ENCODE results near the gene LRWD1. TPM values are rescaled to one million over a fixed set of nuclear protein-coding genes. Genes with fewer than 3 reads are reported as not detected.

Gene LRWD1
- polyA plus RNA-seq, 2 of the 4 experiments (the other 2 are of a cell fraction) = 10.7 to 28.1 TPM

- ChIA-PET POLR2A (no interaction called here), CTCF (interaction anchor here (2.7 kb wide), 1 partner anchor 13 kb away, joined by 9 read pairs; no protein-coding TSS in a partner anchor)
- TF ChIP-seq MAFK (IDR thresholded peaks at IDR 0.05; ENCODE audit: partially characterized antibody) = no peak
- TF ChIP-seq CTCF (IDR thresholded peaks at IDR 0.05) = no peak
- no peak for TF ChIP-seq BHLHE40 (IDR thresholded peaks at IDR 0.05; ENCODE audit: low read depth, low read length)
- no peak for TF ChIP-seq NR3C1 (IDR thresholded peaks at IDR 0.05)
- TF ChIP-seq RARB (CRISPR knock-in tag; IDR thresholded peaks at IDR 0.05) = no peak
- no peak for TF ChIP-seq ZC3H11A (IDR thresholded peaks at IDR 0.05)
- TF ChIP-seq JUN (IDR thresholded peaks at IDR 0.05) = no peak
- TF ChIP-seq HDAC2 (IDR thresholded peaks at IDR 0.05) = no peak
- TF ChIP-seq ESRRA (IDR thresholded peaks at IDR 0.05; ENCODE audit: borderline replicate concordance, low read length) = no peak
- TF ChIP-seq CHD2 (IDR thresholded peaks at IDR 0.05; ENCODE audit: low read length, partially characterized antibody) = no peak
- TF ChIP-seq ELK1 (IDR thresholded peaks at IDR 0.05; ENCODE audit: low read depth, low read length) = no peak
- no peak for TF ChIP-seq MAX (IDR thresholded peaks at IDR 0.05)
- TF ChIP-seq KDM5A (IDR thresholded peaks at IDR 0.05) = no peak
- no peak for TF ChIP-seq SMC3 (IDR thresholded peaks at IDR 0.05)
- TF ChIP-seq SREBF2 (IDR thresholded peaks at IDR 0.05) = no peak
- no peak for TF ChIP-seq FOXS1 (CRISPR knock-in tag; IDR thresholded peaks at IDR 0.05)
- no peak for TF ChIP-seq BCL3 (IDR thresholded peaks at IDR 0.05)
- Histone ChIP-seq H3K4me1 (peaks cover 5% of the 10 kb centered on the region; the same call in 1 of the 3 replicates), H3K4me3 (no peak overlapping the region), H3K9me3 (no peaks in the 10 kb centered on the region), H3K4me2 (no peak overlapping the region), H3K27ac (no peak overlapping the region)
- DNase-seq (ENCODE audit: low read depth in 1 of 2, low spot score in 1 of 2) (no peak), FAIRE-seq (no peak), ATAC-seq (peak; percentile 21 to 28; a peak in 3 of 6 replicates)
- WGBS (ENCODE audit: missing lambda C conversion rate) = 85% methylated on average over 24 of the region's 25 CpGs
Measured at GRCh38 chr7:102425639-102426267, 39.0 kb upstream of the LRWD1 start.

- DNase-seq (ENCODE audit: low read depth in 1 of 2, low spot score in 1 of 2) (no peak), FAIRE-seq (no peak), ATAC-seq (no peak)
- Histone ChIP-seq H3K4me2 (no peak overlapping the region), H3K4me1 (peaks cover 7% of the 10 kb centered on the region; the same call in 1 of the 3 replicates), H3K27ac (no peak overlapping the region), H3K4me3 (no peak overlapping the region), H3K9me3 (no peaks in the 10 kb centered on the region)
- TF ChIP-seq PBX3 (IDR thresholded peaks at IDR 0.05) = no peak
- TF ChIP-seq RARB (CRISPR knock-in tag; IDR thresholded peaks at IDR 0.05) = no peak
- no peak for TF ChIP-seq RCOR1 (IDR thresholded peaks at IDR 0.05; ENCODE audit: low read depth, low read length)
- TF ChIP-seq PHF8 (IDR thresholded peaks at IDR 0.05; ENCODE audit: borderline replicate concordance, low read depth) = no peak
- TF ChIP-seq NPAS2 (CRISPR knock-in tag; IDR thresholded peaks at IDR 0.05; ENCODE audit: borderline replicate concordance) = no peak
- no peak for TF ChIP-seq ELK1 (IDR thresholded peaks at IDR 0.05; ENCODE audit: low read depth, low read length)
- no peak for TF ChIP-seq CTCF (IDR thresholded peaks at IDR 0.05)
- no peak for TF ChIP-seq HOXB13 (CRISPR knock-in tag; IDR thresholded peaks at IDR 0.05; ENCODE audit: low read depth)
- TF ChIP-seq BCL3 (IDR thresholded peaks at IDR 0.05) = no peak
- no peak for TF ChIP-seq SMC3 (IDR thresholded peaks at IDR 0.05)
- no peak for TF ChIP-seq FOSL2 (IDR thresholded peaks at IDR 0.05)
- no peak for TF ChIP-seq FOSL2 (CRISPR knock-in tag; IDR thresholded peaks at IDR 0.05)
- TF ChIP-seq MAZ (IDR thresholded peaks at IDR 0.05; ENCODE audit: borderline replicate concordance, low read depth, low read length) = no peak
- POLR2A ChIA-PET = no interaction called here
- CTCF ChIA-PET = no interaction called here
- WGBS (ENCODE audit: missing lambda C conversion rate) = 94% methylated on average over 16 of the region's 16 CpGs
Measured at GRCh38 chr7:102426268-102427018, 38.3 kb upstream of the LRWD1 start.
